Ovary (tissue), 3 donors: ENCODE measurements around the gene ITPK1.

Experiments
- CTCF ChIP-seq, 3 donors: fragments of 450-650 bp in 2 of 3; fragments of 200-600 bp in 1 of 3; IDR thresholded peaks; one replicate each; pipeline versions ENCODE4 v1.5.1 to v1.8.0; 2016 to 2022; ENCODE audit warnings: antibody characterized with exemption in 3 of 3, mild to moderate bottlenecking in 1 of 3
- EP300 ChIP-seq: sonication (generic); formaldehyde crosslinking; IDR thresholded peaks from one replicate; pipeline ENCODE4 v1.6.1; 2017; ENCODE audit warnings: antibody characterized with exemption
- donor health status: DM: no; HTN: no; CAD: no.

GRCh38 chr14:93010522-93011140 is 105.1 kb downstream of the ITPK1 start:
- TF ChIP-seq CTCF (IDR thresholded peaks at IDR 0.05) (no peak), EP300 (no peak)
